HG03521 (cell line): ENCODE measurements around the gene IL16.
"Not testable (repeated sequence)": the region's sequence is repeated elsewhere in the genome, so short reads cannot be mapped to it uniquely, and the experiment has no call there.

Source experiments
- ATAC-seq: cut with Tn5 transposase; IDR thresholded peaks from one replicate; pipeline ENCODE4 v1.9.1; 2021; ENCODE audit warnings: mild to moderate bottlenecking, moderate library complexity; ENCODE audit not compliant: unreplicated experiment

The IL16 gene

DNA sequence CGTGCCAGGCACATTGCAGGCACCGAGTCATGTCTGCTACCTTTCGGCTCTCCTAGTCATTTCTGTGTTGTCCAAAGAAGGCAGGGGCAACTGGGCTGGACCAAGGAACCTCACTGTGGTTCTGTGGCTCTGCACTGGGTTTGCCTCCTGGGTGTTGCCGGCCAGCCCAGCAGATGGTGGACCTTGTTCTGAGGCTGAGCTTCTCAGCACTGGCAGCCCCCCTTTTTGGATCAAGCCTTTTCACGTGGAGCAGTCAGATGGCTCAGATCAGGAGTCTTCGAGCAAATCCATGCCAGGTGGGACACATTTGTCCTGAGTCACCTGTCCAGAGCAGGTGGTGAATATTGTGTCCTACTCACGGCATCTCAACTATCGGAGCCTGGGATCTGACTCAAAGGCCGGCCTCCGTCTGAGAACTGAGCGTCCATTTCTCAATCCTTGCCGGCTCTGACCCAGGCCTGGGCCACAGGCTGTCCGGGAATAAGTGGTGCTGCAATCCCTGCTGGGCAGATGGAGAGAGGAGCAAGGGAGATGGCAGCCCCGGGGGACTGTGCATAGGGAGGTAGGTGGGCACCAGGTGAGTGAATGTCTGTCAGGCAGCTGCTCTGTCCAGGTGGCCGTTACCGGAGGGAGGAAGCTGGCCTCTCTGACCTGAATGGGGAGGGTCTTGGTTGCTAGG is at the start of gene IL16:
TSS of gene IL16 (plus strand) at position 304 of the 679 bp plus-strand sequence. CDS start 28,521 bp downstream, outside the sequence.
- ATAC-seq, result no peak

DNA sequence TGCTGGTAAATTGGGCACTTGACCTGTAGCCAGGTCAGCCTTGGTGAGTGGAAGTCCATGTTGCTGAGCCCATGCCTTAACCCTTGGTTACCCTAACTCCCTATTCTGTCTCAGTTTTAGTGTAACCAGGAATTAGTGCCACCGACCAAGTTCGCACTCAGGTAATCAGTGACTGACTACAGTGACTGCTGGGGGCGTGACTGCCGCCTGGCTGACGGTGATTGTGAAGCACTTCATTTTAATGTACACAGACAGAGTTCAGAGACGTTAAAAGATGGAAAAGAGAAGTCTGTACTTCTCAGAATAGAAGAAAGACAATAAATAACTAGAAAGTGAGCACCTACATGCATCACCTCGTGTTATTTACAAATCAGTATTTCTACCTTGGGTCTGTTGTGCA is 45.3 kb upstream of the IL16 start:
- no peak for ATAC-seq

DNA sequence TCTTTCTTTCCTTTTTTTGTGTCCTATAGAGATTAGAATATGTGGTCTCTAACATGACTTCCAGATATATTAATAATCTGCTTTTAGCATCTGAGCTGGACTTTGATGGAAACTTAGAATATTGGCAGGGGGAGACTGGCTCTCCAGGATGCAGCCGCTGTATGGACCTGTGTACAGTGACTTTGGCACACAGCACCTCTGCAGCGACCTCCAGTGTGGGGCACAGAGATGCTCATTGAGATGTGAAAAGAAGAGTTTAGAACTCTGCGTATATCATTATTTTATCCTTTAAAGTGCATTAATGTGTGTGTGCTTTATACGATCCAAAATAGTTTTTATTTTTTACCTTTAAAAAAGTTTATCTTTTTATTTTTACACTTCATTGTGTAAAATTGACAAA is 44.3 kb upstream of the IL16 start:
- ATAC-seq, result no peak

DNA sequence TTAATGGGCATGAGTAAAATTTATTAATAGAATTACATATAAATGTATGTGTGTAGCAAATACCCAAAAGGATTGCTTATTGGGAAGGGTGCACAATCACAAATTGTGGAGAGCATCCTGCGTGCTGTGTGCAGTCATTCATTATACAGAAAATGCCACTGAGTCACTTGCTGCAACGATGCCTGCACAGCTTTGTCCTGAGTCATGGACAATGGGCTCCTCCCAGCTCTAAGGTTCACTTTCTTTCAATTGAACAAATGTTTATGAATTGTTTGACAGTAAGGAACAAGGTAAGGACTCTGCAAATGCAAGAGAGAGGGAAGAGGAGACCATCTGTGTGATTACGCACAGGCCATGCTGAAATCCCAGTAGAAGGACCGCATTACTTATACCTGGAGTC is 43.9 kb upstream of the IL16 start:
- ATAC-seq, result no peak

DNA sequence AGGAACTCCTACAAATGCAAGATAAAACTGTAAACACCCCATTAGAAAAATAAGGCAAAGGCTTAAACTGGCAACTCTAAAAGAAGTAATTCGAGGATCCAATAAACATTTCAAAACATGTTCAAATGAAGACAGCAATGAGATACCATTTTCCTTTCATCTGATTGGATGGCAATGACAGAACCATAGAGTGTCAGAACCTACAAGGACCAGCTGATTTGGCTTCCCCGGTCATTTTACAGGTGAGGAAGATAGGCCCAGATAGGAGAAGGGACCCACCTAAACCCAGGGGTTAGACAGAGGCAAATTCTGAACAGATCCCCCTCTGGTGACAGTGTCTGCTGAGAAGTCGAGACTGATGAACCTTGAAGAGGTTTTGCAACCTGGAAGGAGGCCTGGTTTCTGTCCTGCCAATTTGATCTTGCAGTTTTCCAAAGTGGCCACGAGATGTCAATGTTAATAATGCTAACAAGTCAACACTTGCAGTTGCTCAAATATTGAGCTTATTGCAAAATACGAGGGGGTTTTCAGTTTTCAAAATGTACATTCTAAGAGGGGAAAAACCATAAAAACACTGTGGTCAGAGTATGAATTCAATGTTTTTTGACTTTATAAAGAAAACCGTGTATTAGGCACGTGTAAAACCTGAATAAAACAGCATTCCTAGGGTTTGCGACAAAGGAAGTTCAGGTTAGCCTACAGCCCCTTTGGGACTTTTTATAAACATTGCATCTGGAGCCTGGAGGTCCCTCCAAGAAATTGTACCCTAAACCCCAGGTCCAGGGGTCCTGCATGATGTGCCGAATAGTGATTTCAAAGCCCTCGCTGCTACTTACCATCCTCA is 41.1 kb upstream of the IL16 start:
- ATAC-seq, result no peak

DNA sequence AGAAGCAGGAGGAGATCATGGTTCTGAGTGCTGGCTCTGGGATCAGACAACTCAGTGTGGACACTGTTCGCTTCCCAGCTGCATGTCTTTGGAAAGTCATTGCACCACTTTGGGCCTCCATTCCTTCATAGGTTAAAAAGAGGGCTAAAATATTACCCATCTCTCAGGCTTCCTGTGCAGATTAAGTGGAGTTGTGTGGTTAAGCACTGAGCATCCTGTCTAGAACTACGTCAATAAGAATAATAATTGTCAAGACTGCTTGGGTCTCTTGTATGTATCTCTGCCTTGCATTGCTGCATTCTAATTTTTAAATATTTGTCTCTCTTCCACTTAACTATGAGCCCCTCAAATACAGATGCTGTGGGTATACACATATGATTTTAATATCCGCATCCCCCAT is 40.4 kb upstream of the IL16 start:
- ATAC-seq, result no peak

DNA sequence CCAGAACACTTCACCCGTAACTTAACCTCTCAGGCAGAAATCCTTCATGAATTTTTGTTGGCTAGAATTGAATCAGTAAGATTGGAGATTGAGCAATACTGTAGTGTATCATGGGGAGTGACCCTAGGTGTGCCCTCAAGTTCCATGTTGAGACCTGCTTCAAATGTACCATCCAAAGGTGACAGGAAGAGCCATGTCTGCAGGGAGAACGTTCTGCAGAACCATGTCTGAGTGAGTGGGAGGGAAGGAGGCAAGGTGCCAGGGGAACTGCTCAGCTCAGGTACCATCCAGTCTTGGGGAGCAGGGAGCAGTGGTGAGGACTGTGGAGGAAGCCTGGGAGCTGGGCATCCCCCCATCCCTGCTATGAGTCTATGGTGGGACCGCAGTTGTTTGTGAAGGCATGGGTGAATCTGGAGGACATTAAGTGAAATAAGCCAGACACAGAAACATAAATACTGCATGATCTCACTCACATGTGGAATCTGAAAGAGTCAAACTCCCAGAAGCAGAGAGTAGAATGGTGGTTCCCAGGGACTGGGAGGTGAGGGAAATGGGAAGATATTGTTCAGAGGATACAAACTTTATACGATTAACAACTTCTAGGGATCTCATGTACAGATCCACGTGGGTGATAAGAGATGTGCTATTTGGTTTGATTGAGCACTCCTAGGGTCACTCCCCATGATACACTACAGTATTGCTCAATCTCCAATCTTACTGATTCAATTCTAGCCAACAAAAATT is 39.3 kb upstream of the IL16 start:
- ATAC-seq, result no peak

DNA sequence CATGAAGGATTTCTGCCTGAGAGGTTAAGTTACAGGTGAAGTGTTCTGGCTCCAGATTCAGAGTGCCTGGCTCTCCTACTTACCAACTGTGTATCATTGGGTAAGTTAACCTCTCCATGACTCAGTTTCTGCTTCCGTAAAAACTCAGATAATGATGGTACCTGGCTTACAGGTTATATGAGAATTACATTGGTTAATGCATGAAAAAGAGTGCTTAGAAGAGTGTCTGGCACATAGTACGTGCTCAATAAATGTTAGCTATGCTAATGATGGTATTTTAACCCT is 38.8 kb upstream of the IL16 start:
- no peak for ATAC-seq

DNA sequence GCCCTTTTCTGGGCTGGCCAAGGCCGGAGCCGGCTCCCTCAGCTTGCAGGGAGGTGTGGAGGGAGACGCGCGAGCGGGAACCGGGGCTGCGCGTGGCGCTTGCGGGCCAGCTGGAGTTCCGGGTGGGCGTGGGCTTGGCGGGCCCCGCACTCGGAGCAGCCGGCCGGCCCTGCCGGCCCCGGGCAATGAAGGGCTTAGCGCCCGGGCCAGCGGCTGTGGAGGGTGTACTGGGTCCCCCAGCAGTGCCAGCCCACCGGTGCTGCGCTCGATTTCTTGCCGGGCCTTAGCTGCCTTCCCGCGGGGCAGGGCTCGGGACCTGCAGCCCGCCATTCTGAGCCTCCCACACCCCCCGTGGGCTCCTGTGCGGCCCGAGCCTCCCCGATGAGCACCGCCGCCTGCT is 38.1 kb upstream of the IL16 start:
- not testable (repeated sequence) for ATAC-seq

DNA sequence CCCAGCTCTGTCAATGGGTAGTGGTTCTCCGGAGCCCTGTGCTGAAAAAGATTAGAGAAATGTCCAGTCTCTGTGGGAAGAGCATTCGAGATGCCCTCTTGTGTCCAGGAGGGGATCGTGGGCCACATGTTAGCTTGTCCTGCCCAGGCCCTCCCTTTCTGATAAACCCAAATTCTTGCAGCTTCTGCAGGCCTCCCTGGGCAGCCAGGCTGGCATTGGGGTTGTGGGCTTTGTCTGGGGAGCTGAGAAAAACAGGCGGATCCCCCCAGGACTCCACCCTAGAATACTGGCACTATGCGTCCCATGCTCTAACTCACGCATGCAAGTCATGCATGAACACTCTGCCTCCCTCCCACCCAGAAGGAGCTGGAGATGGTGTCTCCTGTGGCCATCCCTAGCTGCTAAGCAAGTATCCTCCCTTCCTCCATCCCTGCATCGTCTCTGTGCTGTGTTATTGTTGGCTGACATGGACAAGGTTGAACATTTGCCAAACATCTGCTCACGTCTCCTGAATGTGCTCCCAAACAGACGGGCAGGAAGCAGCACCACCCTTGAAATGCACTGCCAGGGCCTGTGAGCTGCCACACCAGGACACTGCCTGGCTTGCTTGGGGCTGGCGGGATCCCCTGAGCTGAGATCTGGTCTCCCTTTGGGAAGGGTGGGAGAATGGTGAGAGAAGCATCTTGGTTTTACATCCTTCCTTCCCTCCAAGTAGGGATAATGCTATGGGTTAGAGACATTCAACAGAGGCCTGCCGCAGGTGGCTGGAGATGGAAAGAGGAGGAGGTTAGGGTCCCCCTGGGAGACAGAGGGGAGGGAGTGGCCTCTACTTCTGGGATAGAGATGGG is 36.1 kb upstream of the IL16 start:
- ATAC-seq, result no peak

DNA sequence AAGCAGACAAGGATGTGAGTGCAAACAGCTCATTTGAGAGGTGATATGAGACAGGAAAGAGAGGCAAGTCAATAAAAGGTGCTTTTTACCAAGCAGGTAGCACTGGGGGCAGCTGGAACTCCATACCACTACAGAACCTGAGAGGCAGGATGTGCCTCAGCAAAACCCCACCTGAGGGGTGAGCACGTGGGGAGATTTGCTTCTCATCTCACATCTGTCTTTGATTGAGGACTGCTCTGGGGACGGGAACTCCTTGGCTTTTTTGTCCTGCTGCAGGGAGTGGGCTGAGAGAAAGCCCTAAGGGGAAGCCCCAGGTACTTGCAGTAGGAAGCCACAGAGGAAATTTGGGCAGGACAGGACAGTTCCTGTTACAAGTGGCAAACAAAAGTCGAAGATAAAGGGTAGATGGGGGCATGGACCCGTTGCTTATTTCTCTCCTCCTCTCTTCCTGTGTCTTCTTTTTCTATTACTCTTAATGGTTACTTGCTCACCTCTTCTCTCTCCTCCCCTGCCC is 35.5 kb upstream of the IL16 start:
- ATAC-seq, result no peak

DNA sequence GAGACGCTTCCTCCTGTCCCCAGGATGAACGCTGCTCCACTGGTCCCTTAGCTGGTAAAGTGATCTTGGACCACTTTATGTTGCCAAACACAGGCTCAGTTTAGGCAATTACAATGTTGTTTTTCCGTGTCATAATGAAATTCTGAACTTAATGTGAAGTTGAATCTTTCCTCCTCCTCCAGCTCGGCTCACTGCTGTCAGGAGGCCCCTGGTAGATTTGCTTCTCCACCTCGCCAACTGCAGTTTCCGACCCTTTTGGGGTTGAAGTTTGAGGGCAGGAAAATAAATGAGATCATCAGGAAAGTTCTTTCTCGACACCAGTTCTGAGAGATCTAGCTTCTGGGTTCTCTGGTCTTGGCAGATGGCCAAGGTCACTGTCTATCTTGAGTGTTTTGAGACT is 34.8 kb upstream of the IL16 start:
- ATAC-seq, result no peak

DNA sequence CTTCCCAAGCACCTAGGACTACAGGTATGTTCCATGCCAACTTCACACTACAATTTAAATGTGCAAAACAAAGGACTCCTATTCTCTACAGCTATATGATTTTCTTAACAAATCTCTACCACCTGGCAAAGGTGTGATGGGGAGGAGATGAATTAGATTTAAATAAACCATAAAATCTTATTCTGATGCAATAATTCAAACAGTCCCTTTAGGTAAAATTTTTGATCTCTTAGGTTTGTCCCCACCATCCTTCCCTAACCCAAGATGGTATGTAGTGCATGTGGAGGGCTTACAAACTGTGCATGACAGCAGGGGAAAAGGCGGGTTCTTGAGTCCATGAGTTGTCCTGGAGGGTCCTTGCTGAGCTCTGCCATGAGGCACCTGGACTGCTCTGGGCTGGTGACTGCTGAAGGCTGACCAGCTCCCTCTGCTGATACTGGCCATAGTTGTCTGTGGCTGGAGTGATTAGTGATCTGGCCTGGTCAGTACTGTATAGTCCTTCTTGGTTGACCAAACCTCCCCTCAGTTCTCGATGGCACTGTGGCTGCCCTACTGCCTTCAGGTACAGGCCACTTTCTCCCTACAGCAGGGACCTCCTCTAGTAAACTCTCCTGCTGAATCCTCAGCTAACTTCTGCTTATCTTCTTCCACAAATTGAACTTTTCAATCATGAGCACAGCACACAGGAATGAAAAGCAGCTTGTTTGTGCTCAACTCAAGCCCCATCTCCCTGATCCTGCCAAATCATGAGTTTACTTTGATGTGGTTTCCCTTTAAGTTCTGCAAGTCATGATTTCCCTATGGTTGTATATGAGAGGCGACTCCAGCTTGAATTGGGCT is 32.5 kb upstream of the IL16 start:
- ATAC-seq, result no peak

DNA sequence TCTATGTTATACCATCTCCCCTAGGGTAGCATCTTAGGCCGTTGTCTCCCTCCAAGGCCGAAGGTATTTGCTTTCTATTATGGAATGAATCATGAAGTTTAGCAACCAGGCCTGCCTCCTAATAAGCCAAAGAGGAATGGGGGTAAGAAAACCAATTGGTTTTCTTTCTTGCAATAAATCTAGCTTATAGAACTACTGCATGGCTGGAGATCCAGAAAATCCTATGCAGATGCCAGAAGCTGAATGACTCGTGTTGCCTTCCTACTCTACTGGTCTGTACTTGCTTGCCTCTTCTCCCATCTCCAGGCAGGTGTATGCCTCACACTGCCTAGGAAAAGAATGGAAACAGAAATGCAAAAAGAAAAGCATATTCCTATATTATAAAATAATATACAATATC is 31.1 kb upstream of the IL16 start:
- ATAC-seq, result no peak

DNA sequence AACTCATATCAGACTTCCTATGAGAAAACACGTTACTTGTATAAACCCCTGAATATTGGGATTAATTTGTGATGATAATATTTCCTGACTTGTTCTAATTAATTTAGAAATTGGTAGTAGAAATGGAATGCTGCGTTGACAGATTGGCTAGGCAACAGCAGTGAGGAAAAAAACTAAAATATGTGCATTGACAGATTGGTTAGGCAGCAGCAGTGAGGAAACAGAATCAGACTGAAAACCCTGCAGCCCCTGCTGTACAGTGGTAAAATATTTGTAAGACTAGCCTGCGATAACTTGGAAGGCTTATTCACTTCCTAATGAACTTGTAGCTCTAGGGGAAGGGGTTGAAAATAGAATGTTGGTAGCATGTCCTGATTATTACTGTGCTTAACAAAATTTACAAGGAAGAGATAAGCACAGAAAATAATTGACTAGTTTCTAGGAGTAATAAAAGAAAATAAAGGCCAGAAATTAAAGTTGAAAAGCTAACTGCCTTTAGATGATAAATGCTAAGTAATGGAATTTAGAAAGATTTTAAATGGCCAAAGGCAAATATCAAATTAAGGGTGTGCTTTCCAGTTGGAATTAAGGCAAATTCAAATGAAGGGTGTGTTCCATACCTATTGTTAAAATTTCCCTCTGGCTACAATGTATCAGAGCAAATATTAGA is 29.9 kb upstream of the IL16 start:
- no peak for ATAC-seq

DNA sequence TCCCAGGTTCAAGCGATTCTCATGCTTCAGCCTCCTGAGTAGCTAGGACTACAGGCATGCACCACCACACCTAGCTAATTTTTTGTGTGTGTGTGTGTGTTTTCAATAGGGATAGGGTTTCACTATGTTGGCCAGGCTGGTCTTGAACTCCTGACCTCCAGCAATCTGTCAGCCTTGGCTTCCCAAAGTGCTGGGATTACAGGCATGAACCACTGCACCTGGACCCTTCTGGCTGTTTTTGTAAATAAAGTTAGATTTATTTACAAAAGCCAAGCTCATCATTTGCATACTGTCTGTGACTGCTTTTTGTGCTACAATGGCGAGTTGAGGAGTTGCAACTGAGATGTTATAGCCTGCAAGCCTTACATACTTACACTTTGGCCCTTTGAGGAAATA is 28.6 kb upstream of the IL16 start:
- ATAC-seq, result no peak

DNA sequence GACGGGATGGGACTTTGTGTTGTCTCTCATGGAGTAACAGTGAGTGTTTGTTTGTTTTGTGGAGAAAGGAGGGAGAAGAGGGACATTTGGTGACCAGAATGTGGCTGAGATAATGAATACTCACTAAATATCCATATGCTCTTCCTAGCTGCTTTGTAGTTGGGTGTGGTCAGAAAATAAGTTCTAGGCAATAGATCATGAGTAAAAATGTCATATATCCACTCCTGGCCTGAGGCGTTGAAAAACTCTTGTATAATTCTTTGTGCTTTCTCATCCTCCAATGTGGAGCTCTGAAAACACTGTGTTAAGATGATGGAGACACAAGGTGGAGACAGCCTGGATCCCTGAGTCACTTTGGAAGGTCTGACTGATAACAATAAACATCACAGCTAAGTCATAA is 28.0 kb upstream of the IL16 start:
- no peak for ATAC-seq

DNA sequence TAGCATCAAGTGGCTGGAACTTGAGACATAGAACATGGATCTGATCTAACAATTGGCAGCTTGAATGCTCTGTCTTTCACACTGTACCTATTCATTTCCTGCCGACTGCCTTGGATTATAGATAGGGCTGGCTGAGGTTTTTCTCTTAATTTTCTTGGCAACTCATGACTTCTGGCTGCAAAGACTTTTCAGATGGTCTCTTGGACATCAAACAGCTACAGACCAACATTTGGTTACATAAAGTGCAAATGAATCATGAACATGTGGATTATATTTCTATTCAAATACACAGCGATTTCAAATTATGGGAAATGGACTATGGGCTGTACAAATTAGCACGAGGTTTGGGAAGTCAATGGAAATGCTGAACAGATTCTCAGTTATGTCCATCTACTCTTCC is 26.2 kb upstream of the IL16 start:
- no peak for ATAC-seq

DNA sequence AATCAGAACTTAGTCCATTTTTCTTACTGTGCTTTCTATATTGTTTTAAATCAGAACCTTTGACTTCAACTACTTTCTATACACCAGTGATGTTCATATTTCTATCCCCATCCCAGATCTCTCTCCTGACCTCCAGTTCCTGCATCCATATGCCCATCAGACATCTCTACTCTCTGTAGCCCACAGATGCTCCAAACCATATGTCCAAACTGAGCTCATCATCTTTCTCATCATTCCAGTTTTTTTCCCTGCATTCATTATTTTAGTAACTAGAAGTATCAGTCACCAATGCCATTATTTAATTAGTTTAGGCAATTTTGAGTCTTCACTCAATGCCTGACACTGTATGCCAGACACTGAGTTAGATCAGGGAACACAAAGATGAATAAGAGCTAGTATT is 25.4 kb upstream of the IL16 start:
- no peak for ATAC-seq
